WERI-Rb-1 (cell line): ENCODE measurements around the gene MAST4.
"Not testable (repeated sequence)": the region's sequence is repeated elsewhere in the genome, so short reads cannot be mapped to it uniquely, and the experiment has no call there.

Experiments
- DNase-seq: peaks from one replicate; pipeline ENCODE4 v3.0.0-alpha.2; 2020
- H3K27ac ChIP-seq: fragments of 250-450 bp; sonication (Bioruptor Pico); 2 replicates; pipeline ENCODE4 v1.5.1; 2020; ENCODE audit warnings: mild to moderate bottlenecking, moderate library complexity
- H3K27me3 ChIP-seq: fragments of 250-450 bp; sonication (Bioruptor Pico); 2 replicates; pipeline ENCODE4 v1.5.1; 2021; ENCODE audit warnings: mild to moderate bottlenecking, low read depth, moderate library complexity; ENCODE audit not compliant: insufficient read depth, severe bottlenecking
- H3K36me3 ChIP-seq: fragments of 250-450 bp; sonication (Bioruptor Pico); 2 replicates; pipeline ENCODE4 v1.5.1; 2020; ENCODE audit warnings: mild to moderate bottlenecking, moderate library complexity
- H3K4me3 ChIP-seq: 2 replicates; pipeline ENCODE4 v1.5.1; 2011; ENCODE audit warnings: low read depth, mild to moderate bottlenecking, control low read depth, low read length
- H3K9me3 ChIP-seq: fragments of 250-450 bp; sonication (Bioruptor Pico); 2 replicates; pipeline ENCODE4 v1.5.1; 2021; ENCODE audit warnings: mild to moderate bottlenecking, moderate library complexity; ENCODE audit not compliant: severe bottlenecking
- CTCF ChIP-seq: IDR thresholded peaks from 2 replicates; pipeline ENCODE4 v1.5.1; 2011; ENCODE audit warnings: low read depth, mild to moderate bottlenecking, control low read depth, inconsistent platforms, low read length

The MAST4 gene

GRCh38 chr5:66818304-66818934 is 222.2 kb downstream of the MAST4 start:
- no peak overlapping the region for H3K27ac ChIP-seq
- H3K27me3 ChIP-seq = no peaks in the 10 kb centered on the region
- no peak overlapping the region for H3K4me3 ChIP-seq
- H3K36me3 ChIP-seq = no peaks in the 10 kb centered on the region
- DNase-seq = no peak
- no peaks in the 10 kb centered on the region for H3K9me3 ChIP-seq
- no peak for TF ChIP-seq CTCF

GRCh38 chr5:66818935-66819328 is 222.7 kb downstream of the MAST4 start:
- H3K36me3 ChIP-seq = no peaks in the 10 kb centered on the region
- no peaks in the 10 kb centered on the region for H3K9me3 ChIP-seq
- DNase-seq = no peak
- no peak for TF ChIP-seq CTCF
- no peak overlapping the region for H3K4me3 ChIP-seq
- no peaks in the 10 kb centered on the region for H3K27me3 ChIP-seq
- no peak overlapping the region for H3K27ac ChIP-seq

GRCh38 chr5:66820630-66821207 is 224.5 kb downstream of the MAST4 start:
- H3K9me3 ChIP-seq = no peaks in the 10 kb centered on the region
- no peak for TF ChIP-seq CTCF
- no peak overlapping the region for H3K4me3 ChIP-seq
- H3K27me3 ChIP-seq = no peaks in the 10 kb centered on the region
- no peak for DNase-seq
- no peaks in the 10 kb centered on the region for H3K36me3 ChIP-seq
- H3K27ac ChIP-seq = no peak overlapping the region

- H3K36me3 ChIP-seq = no peaks in the 10 kb centered on the region
- H3K27me3 ChIP-seq = no peaks in the 10 kb centered on the region
- no peak overlapping the region for H3K27ac ChIP-seq
- no peak overlapping the region for H3K4me3 ChIP-seq
- no peak for TF ChIP-seq CTCF
- DNase-seq = no peak
- H3K9me3 ChIP-seq = no peaks in the 10 kb centered on the region
Measured at GRCh38 chr5:66821688-66822429, 225.7 kb downstream of the MAST4 start.

GRCh38 chr5:66822906-66823305 is 226.7 kb downstream of the MAST4 start:
- not testable (repeated sequence) for H3K9me3 ChIP-seq, H3K36me3 ChIP-seq, DNase-seq, H3K4me3 ChIP-seq, H3K27me3 ChIP-seq, H3K27ac ChIP-seq

GRCh38 chr5:66824476-66824875 is 228.3 kb downstream of the MAST4 start:
- Histone ChIP-seq H3K4me3 (no peak overlapping the region), H3K27ac (no peak overlapping the region), H3K27me3 (no peaks in the 10 kb centered on the region), H3K9me3 (no peaks in the 10 kb centered on the region), H3K36me3 (no peaks in the 10 kb centered on the region)
- TF ChIP-seq CTCF = no peak
- DNase-seq = no peak
